HG03039 (cell line): ENCODE data around the gene PDE8B.

Source experiments
- ATAC-seq: cut with Tn5 transposase; IDR thresholded peaks from one replicate; pipeline ENCODE4 v1.9.1; 2021; ENCODE audit warnings: mild to moderate bottlenecking, moderate library complexity; ENCODE audit not compliant: unreplicated experiment

Gene PDE8B

DNA sequence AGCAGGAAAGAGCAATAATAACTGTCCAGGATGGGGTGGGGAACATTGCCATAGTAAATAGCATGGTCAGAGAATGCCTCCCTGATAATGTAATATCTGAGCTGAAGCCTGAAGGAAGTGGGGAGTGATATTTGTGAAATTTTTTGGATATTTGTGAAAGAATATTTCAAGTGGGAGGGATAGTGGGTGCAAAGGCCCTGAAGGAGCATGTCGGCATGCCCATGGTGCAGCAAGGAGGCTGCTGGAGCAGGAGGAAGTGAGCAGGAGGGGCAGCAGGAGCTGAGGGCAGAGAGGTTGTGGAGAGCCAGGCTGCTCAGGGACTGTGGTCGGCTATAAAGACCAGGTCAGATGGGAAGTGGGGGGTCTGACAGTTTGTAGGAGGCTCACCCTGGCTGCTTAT, 21.1 kb upstream of the PDE8B start:
- no peak for ATAC-seq

DNA sequence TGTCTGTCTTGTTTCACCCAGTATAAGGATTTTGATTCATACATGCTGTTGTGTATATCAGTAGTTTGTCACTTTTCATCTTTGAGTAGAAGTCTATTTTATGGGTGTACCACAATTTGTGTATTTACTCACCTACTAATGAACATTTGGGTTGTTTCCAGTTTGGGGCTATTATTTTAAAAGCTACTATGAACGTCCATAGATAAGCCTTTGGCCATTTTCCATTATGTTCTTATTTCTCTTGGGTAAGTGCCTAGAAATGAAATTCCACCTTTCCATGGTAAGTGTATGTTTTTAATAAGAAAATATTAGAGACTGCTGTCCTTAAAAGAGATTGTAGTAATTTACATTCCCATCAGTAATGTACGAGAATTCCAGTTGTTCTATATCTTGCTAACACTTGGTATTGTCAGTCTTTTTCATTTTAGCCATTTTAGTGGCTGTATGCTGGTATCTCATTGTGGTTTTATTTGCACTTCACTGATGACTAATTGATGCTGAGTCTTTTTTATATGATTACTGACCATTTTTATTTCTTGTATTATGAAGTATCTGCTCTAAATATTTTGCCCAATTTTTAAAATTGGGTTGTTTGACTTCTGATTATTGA, 17.9 kb upstream of the PDE8B start:
- ATAC-seq = no peak

DNA sequence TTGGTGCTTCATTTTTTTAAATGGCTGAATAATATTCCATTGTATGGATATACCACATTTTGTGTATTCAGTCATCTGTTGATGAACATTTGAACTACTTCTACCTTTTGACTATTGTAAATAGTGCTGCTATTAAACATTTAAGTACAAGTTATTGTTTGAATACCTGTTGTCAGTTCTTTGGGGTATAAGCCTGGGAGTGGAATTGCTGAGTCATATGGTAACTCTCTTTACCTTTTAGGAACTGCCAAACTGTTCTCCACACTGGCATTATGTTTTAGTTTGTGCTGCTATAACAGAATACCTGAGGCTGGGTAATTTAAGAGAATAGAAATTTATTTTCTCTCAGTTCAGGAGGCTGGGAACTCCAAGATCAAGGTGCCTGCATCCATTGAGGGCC, 15.7 kb upstream of the PDE8B start:
- no peak for ATAC-seq

DNA sequence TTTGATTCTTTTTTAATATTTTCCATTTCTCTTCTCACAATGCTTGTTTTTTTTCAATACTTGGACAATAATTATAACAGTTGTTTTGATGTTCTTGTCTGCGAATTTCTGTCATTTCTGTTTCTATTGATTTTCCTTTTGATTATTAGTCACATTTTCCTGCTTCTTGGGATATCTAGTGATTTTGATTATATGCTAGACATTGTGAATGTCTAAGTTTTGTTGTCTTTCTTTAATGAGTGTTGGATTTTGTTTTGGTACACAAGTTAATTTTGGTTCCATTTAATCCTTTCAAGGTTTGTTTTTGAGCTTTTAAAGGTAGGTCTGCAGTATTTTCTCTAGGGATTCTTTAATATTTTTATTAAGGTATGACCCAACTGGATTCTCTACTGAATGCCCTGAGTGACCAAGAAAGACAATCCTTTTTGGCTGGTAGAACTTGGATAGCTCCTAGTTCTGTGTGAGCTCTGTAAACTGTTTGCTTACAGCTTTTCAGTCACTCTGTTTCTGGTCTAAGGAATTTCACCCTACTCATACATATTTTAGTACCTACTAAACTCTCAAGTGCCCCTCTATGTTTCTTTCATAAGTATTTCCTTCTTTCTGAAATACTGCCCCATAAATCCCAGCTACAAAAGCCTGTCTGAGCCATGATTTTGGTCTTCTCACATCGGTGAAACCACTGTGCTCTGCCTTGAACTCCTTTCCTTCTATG, 12.5 kb upstream of the PDE8B start:
- ATAC-seq = no peak

DNA sequence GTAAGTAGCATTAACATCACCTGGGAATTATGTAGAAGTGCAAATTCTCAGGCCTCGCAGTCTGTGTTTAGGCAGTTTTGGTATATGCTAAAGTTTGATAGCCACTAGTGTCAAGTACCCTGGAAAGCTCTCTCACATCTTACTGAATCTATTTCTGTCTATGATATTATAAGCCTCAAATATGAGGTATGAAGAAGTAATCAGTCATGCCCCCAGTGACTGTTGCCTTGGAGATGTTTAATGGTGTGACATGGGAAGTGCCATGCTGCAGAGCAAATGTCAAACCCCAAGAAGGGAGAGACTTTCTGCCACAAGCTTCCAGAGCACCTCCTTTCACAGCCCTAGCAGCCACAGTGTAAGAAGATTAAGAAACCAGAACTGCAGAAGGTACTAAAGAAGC, 9.8 kb upstream of the PDE8B start:
- ATAC-seq = no peak

DNA sequence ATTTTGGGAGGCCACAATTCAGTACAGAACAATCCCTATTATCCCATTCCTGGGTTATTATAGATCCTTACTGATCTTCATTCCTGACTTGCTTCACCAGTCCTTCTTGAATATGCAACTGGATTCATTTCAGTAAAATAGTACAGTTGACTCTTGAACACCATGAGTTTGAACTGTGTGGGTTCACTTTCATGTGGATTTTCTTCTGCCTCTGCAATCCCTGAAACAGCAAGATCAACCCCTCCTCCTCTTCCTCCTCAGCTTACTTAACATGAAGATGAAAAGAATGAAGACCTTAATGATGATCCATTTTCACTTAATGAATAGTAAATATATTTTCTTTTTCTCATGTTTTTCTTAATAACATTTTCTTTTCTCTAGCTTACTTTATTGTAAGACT, 8.3 kb upstream of the PDE8B start:
- no peak for ATAC-seq

DNA sequence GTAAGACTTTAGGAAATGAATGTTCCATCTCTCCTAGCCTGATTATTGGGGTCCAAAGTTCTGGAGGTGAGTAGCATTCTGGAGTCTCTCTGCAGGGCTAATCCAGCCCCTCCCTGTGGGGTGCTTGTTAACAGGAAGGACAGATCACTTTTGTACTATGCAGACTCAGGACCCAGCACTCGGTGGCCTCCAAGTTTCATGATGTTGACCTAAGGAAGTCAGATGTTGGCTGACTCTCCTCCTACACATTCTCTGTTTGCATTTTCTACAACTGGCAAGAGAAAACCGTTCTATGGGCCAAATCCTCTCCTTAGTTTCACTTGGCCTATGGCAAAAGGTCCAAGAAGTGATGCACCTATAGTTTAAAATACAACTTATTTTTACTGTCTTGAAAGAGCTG, 5.5 kb upstream of the PDE8B start:
- ATAC-seq = no peak

DNA sequence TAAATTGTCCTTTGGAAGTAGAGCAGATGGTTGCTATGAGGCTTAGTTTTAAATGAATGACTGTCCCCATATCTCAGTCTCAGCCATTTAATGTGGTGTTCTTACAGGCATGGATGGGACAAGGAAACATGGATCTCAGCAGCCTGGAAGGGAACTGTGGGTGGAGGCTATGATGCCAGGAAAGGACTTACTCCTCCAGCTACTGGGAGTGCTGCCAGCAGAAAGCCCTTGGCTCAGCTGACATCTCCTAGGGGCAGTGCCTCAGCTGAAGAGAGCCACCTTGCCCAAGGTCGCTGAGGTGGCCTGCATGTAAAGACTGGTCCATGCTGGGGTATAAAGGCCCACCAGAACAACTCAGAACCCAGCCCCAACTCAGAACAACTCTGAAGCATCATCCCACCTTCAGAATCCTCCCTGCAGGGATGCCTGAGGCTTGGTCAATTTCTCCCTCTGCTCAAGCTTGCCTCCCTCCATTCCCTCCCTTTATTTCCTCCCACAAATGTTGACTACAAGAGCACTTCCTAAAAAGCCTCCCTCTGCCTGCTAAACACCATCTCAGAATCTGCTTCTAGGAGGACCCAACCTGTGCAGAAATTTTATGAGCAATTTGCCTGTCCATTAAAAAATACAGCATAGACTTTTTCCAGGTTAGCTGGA, 1.8 kb upstream of the PDE8B start:
- no peak for ATAC-seq

DNA sequence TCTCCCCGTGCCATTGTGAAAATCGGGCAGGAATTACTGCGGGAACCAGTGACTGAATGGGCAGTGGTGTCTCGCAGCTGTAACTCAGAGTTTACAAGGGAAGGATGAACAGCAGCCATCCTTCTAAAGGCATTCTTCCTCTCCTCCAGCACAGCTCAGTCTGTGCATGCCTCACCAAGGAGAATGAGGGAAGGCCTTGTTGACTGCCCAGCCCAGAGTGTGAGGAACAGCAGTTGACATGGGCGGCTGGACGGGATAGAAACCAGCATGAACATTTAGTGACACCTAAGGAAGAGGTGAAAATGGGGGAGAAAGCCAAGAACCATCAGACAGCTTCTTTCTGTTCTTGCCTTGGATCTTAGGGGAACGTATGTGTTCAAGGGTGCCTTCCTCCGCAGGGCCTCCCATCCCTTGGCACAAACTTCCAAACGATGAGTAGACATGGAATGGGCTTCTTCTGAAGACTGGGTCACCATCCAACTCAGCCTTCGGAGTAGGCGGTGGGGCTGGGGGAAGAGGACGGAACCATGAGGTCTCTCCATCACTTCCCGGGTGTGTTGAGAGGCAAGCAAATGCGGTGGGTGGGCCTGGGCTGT, 887 bp upstream of the PDE8B start:
- no peak for ATAC-seq

DNA sequence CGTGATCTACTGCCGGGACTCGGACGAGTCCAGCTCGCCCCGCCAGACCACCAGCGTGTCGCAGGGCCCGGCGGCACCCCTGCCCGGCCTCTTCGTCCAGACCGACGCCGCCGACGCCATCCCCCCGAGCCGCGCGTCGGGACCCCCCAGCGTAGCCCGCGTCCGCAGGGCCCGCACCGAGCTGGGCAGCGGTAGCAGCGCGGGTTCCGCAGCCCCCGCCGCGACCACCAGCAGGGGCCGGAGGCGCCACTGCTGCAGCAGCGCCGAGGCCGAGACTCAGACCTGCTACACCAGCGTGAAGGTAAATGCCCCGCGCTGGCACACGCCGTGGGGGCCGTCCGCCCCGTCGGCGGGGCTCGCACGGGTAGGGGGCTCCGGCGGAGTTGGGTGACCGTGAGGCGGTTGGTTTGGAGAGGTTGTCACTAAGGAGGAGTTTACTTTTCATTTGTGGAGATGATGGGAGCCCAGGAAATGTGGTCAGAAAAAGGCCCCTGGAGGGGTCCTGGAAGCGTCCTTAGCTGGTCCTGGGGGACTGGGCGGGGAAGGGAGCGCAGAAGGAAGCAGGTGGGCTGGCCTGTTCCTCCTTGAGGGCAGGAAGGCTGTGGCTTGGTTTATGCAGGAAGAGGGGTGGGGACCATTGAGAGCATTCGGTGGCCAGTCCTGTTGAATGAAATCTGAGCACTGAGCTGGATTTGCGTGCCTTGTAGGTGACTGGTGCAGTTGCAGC, 647 bp downstream of the PDE8B start:
- ATAC-seq = no peak

DNA sequence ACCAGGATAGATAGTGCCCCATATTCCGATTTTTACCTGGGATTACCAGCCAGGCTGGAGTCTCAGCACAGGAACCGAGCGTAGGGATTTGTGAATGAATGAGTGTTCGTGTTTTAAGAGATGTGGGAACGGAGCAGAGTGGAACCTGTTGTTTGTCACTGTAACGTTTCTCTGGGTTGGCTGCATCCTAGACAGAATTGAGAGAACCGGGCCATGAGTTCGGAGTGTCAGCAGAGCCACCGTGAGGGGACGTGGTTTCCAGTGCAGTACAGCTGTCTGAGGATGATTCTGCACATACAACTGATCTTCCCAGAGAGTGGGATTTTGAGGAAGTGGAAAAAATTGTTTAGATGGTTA, 1.2 kb downstream of the PDE8B start:
- no peak for ATAC-seq

DNA sequence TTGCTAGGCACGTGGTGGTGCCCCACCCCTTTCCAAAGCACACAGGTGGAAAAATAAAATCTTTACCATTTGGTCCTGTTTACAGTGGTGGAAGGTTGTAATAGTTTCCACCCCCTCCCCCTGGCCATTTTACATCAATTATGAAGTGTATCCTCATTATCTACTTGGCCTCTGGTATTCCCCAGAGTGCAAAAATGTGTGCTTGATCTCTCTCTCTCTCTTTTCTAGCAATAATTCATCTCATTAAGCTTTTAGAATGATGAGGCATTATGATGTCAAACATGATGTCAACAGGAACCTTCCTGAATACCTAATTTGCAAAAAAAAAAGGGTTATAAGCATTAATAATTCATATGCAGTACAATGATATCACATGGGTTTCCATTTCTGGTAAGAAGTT, 3.1 kb downstream of the PDE8B start:
- ATAC-seq = no peak

DNA sequence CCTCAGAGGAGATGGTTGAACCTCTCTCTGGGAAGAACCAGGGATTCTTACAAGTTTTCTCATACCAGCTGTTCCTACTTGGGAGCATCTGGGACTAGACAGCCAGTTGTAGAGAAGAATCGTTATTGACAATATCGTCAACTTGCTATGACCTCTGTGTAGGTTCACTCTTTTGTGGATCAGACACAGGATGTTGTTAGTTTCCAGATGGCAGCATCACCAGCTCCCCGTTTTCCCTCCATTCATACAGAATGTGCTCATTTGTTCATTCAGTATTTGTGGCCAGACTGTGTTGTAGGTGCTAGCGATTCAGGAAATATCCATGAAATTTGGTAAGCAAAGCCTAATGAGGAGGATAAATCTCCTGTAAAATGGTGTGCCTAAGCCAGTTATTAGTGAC, 3.7 kb downstream of the PDE8B start:
- ATAC-seq = no peak

DNA sequence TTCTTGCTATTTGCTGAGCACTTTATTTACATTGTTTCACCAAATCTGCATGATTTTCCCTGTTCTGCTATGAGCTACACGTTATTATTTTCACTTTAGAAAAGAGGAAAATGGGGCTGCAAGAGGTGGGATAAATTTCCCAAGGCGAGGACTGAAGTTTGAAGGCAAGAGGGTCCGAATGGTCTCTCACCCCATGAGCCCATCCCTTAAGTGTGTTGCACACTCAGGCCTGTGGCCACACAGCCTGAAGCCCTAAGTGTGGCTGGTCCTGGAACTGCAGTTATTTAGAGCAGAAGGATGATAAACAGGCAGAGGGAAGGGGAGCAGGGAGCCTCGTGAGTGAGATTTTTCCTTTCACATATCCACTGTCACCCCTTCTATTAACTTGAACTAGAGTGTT, 7.8 kb downstream of the PDE8B start:
- no peak for ATAC-seq

DNA sequence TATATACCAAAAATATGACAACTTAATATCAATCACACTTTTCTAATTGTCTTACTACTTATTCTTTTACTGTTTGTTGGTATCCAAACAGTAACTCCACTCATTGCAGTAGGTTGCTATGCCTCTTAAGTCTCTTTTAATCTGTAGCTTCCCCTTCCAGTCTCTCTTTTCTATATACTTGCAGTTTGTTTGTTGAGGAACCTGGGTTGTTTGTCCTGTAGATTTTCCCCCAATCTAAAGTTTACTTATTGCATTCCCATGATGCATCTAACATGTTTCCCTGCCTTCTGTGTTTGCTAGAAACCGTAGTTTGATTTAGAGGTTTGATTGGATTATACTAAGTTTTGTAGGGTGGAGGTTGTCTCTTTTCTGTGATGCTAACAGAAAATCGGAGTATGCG, 10.6 kb downstream of the PDE8B start:
- no peak for ATAC-seq

DNA sequence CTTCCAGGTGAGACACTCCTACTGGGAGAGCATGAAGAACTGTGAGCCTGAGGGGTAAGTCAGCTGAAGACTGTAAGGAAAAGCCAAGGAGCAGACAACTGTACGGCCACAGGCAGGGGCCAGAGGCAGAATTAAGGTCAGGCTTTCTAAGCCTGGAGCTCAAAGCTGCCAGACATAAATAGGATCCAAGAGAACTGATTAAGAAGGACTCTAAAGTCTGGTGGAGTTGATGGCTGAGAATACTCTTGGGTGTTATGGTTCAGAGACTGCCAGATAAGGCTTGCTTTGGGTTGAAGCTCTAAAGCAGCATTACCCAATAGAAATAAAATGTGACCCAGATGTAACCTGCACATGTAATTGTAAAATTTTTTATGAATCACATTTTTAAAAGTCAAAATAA, 12.2 kb downstream of the PDE8B start:
- no peak for ATAC-seq

DNA sequence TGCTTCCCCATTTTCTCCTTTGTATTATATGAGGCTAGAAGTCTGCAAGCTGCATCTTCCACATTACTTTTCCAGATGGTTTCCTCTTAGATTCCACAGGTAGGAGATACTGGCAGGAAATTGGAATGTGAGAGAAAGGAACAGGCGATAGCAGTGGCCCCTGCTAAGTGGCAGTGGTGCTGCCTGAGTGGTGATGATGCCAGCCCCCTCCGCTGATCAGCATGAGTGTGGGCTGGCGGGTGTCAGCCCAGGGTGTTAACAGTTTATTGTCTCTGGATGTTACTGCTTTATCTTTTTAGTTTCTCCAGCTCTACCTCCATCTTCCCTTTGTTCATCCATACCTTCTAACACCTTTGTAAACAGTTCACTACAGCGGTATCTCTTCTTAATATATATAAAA, 13.2 kb downstream of the PDE8B start:
- ATAC-seq = no peak

DNA sequence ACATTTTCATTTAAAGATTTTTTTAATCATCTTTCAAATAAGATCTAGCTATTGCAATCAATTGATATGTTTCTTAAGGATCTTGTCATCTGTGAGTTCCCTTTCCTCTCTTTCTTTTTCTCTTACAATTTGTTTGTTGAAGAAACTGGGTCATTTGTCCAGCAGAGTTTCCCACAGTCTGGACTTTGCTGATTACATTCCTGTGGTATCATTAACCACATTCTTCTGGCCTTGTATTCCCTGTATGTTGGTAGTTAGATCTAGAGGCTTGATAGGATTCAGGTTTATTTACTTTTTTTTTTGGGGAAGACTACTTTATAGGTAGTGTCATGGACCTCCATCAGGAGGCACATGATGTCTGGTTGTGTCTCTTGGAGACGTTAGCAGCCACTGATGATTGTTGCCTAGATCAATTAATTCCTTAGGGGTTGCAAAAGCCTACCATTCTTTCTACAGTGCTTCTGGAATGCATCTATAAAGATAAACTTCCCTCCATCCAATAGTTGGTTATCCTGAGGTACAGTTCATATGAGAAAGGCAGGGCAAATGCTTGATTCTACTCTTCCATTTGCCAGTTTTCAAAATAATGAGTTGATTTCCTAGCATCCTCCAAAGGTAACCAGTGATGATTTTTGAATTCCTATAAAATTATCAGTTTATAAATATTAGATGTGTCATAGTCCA, 14.3 kb downstream of the PDE8B start:
- no peak for ATAC-seq

DNA sequence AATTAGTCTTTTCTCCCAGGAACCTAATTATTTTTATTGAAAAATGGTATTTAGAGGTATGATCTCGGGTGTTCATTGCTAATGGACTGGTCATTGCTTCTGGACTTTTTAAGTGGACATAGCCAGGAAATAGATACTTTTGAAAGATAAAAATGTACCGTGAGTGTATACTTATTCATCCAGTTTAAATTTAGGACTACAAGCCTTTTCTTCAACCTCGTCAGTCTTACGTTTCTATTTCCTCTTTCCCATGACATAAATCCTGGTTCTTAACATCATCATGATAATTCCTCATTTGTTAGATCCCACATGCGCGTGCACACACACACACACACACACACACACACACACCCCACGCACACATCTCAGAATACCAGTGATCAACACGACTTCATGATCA, 15.1 kb downstream of the PDE8B start:
- no peak for ATAC-seq

DNA sequence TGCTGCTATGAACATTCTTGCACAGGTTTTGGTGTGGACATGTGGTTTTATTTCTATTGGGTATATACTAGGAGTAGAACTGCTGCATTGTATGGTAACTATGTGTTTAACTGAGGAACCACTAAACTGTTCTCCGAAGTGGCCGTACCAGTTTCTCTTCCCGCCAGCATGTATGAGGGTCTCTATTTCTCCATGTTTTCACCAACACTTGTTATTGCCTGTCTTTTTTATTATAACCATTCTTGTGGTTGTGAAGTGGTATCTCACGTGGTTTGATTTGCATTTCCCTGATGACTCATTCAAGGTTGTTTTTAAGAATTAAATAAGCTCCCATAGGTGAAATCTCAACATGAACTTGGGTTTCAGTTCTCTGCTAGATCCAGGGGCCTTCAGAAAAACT, 19.4 kb downstream of the PDE8B start:
- ATAC-seq = no peak
